Amniotic epithelial cell (primary cell): ENCODE data around the gene PTPRU.
"Not testable (repeated sequence)": the region's sequence is repeated elsewhere in the genome, so short reads cannot be mapped to it uniquely, and the experiment has no call there.

ENCODE experiments used
- DNase-seq: peaks from one replicate; pipeline ENCODE4 v3.0.0-alpha.2; 2010; ENCODE audit warnings: low read depth

Gene PTPRU

DNA sequence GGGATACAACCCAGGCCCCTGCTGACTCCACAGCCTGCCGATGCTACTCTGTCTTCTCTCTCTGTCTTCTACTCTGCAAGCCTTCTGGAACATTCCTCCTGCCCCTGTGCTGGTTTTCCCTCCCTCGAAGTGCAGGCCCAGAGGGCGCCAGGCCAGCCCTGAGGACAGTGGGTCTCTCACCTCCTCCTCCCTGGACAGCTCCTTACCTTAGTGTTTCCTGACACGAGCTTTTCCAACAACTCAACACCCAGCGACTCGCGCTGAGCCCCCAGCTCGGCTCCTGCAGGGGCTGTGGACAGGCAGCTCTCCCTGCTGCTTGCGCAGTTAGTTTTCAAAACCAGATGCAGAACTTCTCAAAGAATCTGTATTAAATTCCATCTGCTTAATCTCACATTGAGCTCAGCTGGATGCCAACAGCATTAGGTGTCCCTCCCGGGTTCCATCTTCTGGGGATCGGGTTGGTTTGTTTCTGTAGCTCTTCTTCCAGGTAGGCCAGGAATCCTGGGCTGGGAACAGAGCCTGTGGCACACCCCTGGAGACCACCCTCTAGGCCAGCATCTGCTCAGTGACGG lies 54.2 kb downstream of the PTPRU start:
- DNase-seq = peak; percentile 87

DNA sequence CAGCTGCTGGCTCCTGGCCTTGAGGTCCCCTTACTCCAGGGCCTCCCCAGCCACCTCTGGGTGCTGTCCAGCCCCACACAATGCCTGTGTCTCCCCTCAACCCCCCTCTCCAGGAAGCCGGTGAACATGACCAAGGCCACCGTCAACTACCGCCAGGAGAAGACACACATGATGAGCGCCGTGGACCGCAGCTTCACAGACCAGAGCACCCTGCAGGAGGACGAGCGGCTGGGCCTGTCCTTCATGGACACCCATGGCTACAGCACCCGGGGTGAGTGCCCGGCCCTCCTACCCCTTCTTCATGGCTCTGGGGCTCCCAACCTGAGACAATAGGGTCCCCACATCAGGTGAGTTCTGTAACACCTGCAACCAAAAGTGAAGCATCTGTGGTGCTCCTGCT lies 55.4 kb downstream of the PTPRU start:
- no peak for DNase-seq

DNA sequence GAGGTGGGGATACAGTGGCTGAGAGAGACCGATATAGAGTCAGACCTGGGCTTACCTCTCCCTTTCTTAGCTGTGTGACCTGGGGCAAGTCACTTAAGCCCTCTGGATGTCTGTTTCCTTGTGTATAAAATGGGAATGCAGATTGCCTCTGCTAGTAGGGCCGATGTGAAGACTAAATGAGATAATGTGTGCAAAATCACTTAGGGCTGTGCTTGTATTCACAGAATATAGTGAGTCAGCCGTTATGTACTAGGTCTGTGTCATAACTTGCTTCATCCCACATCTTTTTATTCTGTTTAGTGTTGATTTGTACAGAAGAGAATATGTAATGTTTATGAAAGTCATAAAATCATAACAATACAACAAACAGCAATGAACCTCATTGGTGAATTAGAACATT lies 56.0 kb downstream of the PTPRU start:
- peak; percentile 72 for DNase-seq

DNA sequence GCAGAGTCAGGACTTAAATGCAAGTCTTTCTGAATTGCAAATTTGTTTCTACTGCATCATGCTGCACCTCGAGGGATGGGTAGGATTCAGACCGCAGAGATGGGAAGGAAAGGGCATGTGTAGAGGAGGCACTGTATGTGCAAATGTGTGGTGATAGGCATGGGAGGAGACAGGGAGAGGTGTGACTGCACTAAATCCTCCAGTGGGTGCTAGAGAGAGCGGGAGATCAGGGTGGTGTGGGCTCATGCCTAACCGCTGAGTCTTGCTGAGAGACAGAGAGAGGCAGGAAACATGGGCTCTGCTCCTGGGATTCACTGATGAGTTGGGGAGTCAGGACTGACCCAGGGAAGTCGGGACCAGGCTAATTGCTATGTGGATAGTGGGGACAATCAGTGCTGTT lies 61.1 kb downstream of the PTPRU start:
- no peak for DNase-seq

DNA sequence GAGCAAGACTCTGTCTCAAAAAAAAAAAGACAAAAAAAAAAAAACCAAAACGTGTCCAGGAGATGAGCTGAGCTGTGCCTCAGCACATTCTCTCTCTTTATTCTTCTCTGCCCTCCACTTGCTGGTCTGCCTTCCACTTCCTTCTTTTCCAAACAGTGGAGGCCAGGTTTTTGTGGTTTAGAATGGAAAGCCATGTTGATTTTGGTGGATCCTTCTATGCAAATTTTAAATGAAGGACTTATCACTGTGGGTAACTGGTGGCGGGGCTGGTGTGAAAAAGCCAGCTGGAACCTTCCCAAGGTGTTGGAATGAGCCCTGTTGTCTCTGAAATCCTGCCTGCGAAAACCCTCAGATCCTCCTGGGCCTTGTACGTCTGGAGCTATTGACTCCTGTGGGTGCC lies 61.9 kb downstream of the PTPRU start:
- no peak for DNase-seq

DNA sequence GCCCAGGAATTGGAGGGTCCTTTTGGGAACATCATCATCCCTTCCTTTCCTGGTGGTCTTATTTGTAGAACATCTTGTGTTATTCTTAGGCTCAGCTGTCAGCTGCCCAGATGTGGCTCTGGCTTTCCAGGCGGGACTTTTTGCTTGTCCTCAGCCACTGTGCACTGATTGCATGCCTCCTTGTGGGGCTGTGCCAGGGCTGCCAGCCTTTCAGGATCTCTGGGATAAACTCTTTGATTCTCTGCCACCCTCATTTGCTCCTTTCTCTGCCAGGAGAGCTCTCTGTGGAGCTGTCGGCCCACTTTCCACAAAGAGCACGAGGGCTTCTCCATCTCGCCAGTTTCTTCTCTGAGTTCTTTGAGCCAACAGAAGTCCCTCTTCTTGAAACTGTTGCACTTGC lies 63.1 kb downstream of the PTPRU start:
- no peak for DNase-seq

DNA sequence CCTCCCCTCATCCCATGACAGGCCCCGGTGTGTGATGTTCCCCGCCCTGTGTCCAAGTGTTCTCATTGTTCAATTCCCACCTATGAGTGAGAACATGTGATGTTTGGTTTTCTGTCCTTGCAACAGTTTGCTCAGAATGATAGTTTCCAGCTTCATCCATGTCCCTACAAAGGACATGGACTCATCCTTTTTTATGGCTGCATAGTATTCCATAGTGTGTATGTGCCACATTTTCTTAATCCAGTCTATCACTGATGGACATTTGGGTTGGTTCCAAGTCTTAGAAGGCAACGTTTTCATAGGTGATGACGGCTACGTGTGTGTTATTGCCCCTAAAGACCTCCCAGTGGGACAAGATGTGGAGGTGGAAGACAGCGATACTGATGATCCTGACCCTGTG lies 65.4 kb downstream of the PTPRU start:
- DNase-seq = not testable (repeated sequence)

DNA sequence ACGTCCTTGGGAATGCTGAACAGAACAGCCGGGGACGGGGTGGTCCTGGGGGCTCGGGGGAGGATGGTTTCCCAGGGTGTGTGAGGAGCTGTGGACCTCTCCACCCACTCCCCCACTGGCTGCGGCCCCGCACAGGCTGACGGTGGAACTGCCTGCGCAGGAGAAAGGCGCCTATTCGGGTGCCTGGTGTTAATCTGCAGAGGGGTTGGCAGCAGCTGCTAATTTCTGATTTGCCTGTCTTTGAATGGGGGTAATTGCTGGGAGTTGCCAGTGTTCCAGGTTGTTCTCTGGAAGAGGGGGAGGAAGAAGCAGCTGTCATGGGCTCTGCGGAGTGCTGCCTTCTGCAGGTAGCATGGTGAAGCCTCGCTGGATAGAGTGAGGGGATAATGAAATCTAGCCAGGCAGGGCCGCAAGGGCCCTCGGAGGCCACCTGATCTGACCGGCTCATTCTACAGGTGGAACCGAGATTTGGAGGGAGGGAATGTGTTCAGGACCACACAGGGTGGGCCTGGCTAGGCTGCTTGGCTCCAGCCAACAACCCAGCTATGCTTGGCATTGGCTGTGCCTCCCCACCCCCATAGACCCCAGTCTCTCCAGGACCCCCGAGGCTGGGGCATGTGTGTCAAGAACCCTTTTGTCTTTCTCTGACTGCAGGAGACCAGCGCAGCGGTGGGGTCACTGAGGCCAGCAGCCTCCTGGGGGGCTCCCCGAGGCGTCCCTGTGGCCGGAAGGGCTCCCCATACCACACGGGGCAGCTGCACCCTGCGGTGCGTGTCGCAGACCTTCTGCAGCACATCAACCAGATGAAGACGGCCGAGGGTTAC lies 67.1 kb downstream of the PTPRU start:
- no peak for DNase-seq

DNA sequence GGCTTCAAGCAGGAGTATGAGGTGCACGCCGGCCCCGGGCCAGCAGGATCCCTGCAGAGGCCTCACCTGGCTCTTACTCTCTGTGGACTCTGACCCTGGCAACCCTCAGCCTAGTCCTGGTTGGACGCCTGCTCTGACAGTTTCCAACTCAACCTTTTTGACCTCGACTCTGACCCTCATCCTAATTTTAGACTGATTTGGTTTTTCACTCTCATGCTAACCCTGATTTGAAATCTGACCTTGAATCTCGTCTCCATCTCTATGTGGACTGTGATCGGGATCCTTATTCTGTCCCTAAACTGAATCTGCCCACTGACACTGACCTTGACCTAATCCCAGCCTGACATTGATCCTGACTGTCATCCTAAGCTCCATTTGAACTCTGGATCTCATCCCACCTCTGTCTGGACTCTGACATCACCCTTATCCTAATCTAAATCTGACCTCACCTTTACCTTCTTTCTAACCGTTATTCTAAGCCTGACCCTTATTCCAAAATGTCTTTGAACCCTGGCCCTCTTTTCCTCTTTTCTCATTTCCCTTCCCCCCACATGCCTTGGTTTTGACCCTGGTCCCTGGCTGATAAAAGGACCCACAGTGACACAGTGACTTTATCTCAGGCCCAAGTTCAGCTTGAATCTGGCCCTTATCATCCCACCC lies 67.8 kb downstream of the PTPRU start:
- DNase-seq = no peak

DNA sequence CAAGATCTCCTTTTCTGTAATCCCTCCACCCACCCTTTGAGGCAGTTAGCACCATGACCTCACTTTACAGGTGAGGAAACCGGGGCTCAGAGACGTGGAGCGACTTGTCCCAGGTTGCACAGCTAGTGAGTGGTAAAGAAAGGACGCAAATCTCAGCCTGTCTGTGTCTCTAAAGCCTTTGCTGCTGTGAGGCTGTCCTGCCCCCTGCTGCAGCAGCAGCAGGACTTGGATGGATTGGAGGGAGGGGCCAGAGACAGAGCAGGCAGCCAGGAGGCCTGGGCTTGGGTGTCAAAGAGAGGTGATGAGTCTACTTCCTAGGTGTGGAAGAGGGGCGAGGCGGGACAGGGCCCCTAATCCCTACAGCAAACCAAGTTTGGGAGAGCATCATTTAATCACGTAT lies 69.6 kb downstream of the PTPRU start:
- peak; percentile 26 for DNase-seq

DNA sequence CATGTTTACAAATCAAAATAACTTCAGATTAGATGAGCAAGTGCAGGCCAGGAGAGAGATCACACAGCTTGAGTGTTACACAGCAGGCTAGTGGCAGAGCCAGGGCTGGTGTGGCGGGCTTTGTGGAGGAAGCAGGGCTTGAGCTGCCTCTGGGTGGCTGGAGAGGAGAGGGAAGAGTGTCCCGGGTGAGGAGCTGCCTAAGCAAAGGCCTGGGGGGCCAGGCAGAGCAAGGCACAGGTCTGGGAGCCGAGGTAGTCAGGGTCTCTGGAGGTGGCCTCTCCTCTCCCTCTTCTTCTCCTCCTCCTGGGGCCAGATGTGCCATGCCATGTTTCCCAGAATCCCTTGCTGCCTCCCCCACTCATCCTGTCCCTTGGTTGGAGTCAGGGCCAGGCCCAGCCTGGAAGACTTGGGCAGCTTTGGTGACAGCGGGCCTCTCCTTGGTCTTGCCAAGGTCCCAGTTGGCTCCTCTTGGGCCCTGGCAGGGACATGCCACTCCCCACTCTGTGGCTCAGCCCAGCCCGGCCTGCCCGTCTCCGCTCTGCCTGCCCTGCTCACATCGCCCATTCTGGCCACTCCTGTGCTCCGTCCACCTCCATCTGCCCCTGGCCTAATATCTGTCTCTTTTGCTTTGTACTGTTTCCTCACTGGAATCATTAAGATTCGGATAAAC lies 70.3 kb downstream of the PTPRU start:
- no peak for DNase-seq

DNA sequence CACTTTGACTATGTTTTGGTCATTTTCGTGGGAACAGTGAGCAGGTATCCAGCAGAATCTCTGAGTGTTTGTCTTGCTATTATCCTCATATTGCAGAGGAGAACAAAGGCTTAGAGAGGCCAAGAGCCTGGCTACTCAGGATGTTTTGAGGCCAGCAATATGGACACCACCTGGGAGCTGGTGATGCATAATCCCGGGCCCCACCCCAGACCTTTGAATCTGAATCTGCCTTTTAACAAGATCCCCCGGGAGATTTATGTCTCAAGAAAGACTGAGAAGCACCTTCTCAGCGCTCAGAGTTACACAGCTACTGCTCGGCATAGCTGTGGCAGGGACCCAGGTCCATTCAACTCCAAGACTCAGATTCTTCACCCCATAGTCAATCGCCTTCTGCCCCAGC lies 72.8 kb downstream of the PTPRU start:
- DNase-seq = no peak

DNA sequence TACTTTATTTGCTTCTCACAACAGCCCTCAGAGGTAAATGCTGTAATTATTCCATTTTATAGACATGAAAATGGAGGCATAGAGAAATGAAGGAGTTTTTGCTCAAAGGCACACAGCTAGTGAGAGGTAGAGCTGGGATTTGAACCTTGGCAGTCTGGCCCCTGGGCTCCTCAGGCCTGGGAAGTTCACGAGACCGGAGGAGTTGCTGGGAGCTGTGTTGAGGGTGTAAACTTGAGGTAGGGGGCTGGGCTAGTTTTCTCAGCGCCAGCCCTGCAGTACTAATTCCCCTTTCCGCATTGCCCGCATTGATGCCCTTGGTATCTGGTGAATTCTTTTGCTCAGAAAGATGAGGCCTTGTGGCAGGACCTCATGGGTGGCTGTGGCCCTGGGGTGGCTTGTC lies 73.3 kb downstream of the PTPRU start:
- DNase-seq = no peak

DNA sequence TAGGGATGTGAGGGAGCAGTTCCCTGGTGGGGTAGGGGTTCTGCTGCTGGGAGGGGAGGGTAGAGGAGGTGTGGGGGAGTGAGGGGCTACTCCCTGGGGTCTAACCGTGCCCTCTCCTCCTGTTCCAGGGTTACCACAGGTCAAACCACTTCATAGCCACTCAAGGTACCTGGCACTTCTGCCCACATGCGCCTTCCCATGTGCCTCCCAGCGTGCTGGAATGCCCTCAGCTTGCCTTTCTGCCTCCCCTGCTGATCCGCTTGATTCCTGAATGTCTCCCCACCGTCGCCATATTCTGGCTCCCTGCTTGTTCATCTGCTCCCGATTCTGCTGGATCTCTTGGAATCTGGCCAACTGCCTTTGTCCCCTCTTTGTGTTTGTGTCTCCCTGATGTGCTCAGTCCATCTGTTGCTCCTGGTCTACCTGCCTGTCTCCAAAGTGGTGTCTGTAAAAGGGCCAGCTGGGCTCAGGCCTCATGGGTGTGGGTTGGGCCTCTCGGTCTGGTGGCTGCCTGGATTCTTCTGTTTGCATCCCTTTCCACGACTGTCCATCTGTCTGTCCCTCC lies 74.4 kb downstream of the PTPRU start:
- no peak for DNase-seq

DNA sequence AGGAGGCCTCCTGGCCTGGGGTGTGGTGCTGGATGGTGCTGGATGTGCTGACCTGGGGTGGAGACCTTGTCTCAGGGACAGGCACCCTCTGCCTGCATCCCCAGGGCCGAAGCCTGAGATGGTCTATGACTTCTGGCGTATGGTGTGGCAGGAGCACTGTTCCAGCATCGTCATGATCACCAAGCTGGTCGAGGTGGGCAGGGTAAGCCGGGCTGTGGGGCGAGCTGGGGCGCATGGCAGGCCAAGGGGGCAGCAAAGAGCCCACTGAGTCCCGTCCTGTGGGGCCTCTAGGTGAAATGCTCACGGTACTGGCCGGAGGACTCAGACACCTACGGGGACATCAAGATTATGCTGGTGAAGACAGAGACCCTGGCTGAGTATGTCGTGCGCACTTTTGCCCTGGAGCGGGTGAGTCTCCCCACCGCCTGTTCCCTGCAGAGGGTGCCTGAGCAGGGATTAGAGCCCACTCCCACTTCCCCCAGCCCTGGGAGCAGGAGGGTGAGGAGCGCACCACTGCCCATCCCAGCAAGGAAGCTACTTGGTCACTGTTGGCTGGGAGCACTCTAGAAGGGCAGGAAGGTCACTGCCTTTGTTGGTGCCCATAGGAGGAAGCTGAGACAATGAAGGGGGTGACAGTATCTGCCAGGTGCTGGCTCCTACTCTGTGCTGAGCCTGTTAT lies 75.2 kb downstream of the PTPRU start:
- DNase-seq = no peak

DNA sequence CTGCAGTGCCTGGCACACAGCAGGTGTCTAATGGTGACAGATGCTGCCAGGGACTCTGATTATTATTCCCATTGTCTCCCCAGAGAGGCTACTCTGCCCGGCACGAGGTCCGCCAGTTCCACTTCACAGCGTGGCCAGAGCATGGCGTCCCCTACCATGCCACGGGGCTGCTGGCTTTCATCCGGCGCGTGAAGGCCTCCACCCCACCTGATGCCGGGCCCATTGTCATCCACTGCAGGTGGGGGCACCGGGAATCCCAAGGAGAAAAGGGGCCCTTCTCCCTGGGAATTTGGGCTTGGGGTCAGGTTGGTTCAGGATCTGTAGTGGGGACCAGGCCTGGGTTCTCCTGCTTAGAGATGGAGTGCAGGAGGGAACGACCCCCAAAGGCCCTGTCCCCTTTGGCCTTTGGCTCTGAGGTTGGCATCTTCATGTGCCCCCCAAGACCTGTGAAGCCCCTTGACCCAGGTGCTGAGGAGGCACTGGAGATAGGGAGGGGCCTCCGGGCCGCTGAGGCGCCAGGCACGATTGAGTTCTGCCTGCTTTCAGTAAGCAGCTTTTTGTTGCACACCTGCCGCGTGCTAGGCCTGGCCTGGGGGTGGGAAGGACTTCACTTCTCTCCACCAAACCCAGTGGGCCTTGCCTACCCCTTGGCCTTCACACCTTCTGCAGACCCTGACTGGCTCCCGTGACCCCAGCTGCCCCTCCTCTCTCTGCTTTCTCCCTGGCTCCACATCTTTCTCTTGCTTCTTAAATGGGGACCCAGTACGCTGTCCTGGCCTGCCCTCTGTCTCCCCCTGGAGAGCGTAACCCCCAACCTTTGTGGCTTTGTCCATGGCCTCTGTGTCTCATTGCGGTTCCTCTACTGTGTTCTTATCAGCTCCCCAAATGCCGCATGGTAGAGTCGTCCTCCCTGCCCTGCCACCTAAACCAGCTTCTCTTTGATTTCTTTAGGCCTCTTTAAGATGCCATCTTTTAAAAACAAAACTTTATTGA lies 76.4 kb downstream of the PTPRU start:
- no peak for DNase-seq

DNA sequence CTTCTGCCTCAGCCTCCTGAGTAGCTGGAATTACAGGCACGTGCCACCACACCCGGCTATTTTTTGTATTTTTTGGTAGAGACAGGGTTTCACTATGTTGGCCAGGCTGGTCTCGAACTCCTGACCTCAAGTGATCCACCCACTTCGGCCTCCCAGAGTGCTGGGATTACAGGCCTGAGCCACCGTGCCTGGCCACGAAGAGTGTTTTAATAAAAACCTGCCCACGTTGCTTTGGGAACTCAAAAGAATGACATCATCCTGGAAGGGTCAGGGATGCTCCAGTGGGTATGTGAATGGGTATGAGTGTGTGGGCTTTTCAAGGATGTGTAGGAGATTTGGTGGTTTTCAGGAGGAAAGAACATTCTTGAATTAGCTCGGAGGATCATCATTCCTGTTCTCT lies 78.4 kb downstream of the PTPRU start:
- DNase-seq = peak; percentile 21

DNA sequence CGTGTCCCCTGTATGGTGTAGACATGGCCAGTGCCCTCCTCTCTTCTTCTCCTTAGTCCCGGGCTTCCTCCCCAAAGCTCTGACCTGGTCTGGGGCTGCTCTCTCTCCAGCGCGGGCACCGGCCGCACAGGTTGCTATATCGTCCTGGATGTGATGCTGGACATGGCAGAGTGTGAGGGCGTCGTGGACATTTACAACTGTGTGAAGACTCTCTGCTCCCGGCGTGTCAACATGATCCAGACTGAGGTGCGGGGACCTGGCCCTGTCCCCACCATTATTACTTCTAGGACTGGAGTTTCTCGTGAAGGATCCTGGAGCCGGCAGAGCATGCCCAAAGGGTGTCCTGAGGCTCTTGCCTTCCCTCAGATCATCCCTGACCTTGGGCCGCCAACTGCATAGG lies 78.9 kb downstream of the PTPRU start:
- no peak for DNase-seq

DNA sequence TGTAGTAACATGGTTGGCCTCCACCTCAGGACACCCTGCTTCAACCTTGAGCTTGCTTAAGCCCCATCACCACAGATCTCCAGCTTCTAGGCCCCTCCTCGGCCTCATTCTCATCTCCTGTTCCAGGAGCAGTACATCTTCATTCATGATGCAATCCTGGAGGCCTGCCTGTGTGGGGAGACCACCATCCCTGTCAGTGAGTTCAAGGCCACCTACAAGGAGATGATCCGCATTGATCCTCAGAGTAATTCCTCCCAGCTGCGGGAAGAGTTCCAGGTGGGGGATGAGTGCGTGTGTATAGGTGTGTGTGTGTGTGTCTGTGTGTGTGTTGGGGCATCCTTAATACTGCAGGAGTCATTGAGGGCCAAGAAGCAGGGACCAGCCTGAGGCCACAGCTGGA lies 79.6 kb downstream of the PTPRU start:
- DNase-seq = no peak

DNA sequence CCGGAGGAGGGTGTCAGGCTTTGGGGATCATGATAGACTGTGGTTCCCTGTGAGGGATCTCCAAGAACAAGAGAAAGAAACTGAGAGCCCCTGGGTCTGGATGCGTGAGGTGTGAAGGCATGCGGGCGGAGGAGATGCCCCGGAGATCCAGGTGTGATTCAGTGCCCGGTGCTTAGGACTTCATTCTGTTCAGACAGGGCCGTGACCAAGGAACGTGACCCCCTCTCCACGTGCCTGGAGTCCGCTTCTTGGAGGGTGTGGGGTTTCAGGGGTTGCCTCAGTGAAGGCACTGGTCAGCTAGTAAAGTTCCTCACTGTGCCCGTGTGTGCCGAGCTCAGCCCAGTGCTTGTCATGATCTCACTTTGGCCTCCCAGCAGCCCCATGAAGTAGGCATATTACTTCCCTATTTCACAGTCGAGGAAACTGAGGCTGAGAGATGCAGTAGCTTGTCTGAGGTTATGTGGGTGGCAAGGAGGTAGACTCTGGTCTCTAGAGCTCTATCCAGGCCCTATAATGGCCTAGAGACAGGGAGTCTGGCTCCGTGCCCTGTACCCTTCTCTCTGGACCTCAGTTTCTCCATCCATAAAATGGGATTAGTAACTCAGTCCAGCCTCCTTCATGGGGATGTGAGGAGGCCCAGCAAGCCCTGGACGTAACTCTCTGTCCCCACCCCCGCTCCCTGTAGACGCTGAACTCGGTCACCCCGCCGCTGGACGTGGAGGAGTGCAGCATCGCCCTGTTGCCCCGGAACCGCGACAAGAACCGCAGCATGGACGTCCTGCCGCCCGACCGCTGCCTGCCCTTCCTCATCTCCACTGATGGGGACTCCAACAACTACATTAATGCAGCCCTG lies 81.0 kb downstream of the PTPRU start:
- DNase-seq = no peak
